Activated CD4-positive, alpha-beta T cell treated with anti-CD3 and anti-CD28 coated beads, Interleukin-2, amount 50 U/mL, for 48 hours (primary cell): ENCODE data around the gene EID1.
A peak's percentile ranks its signal among the peaks of the same experiment; 100 is the strongest.
"Not testable (repeated sequence)": the region's sequence is repeated elsewhere in the genome, so short reads cannot be mapped to it uniquely, and the experiment has no call there.

ENCODE experiments used
- DNase-seq, 2 experiments: peaks; one replicate each; pipeline ENCODE4 v3.0.0-alpha.2; 2020

Gene EID1

GRCh38 chr15:48869966-48870365, 8.0 kb upstream of the EID1 start:
- DNase-seq, result no peak

GRCh38 chr15:48871542-48871941, 6.4 kb upstream of the EID1 start:
- DNase-seq, result no peak

GRCh38 chr15:48872632-48873031, 5.3 kb upstream of the EID1 start:
- no peak for DNase-seq

- no peak for DNase-seq
These were observed 2.5 kb upstream of the EID1 start for GRCh38 chr15:48875241-48875960.

- no peak for DNase-seq
These were observed 1.9 kb upstream of the EID1 start for GRCh38 chr15:48876057-48876456.

- DNase-seq, result no peak
These were observed 2.2 kb downstream of the EID1 start for GRCh38 chr15:48880070-48880634.

- no peak for DNase-seq
These were observed 5.8 kb downstream of the EID1 start for GRCh38 chr15:48883699-48884098.

GRCh38 chr15:48887144-48887543, 9.2 kb downstream of the EID1 start:
- no peak for DNase-seq

- peak; percentile 38 to 52 for DNase-seq
These were observed 10.3 kb downstream of the EID1 start for GRCh38 chr15:48888191-48888590.

GRCh38 chr15:48888836-48889235, 10.9 kb downstream of the EID1 start:
- no peak for DNase-seq

- DNase-seq, result no peak
These were observed 12.0 kb downstream of the EID1 start for GRCh38 chr15:48889925-48890324.

GRCh38 chr15:48890375-48890972, 12.5 kb downstream of the EID1 start:
- no peak for DNase-seq

- no peak for DNase-seq
These were observed 13.4 kb downstream of the EID1 start for GRCh38 chr15:48891232-48891765.

- DNase-seq, result no peak
These were observed 15.4 kb downstream of the EID1 start for GRCh38 chr15:48893311-48893710.

GRCh38 chr15:48896869-48897814, 19.2 kb downstream of the EID1 start:
- DNase-seq, result no peak

- no peak for DNase-seq
These were observed 20.1 kb downstream of the EID1 start for GRCh38 chr15:48898032-48898431.

GRCh38 chr15:48898446-48898845, 20.5 kb downstream of the EID1 start:
- no peak for DNase-seq

- no peak for DNase-seq
These were observed 21.9 kb downstream of the EID1 start for GRCh38 chr15:48899793-48900192.

- DNase-seq, result no peak
These were observed 26.8 kb downstream of the EID1 start for GRCh38 chr15:48904758-48905157.

GRCh38 chr15:48905216-48905615, 27.3 kb downstream of the EID1 start:
- no peak for DNase-seq

GRCh38 chr15:48905847-48906246, 27.9 kb downstream of the EID1 start:
- DNase-seq, result no peak

GRCh38 chr15:48909313-48909712, 31.4 kb downstream of the EID1 start:
- DNase-seq, result not testable (repeated sequence)

- not testable (repeated sequence) for DNase-seq
These were observed 32.6 kb downstream of the EID1 start for GRCh38 chr15:48910554-48910953.
